RWPE2 (cell line): ENCODE measurements around the gene LIPT1.

Experiments
- ATAC-seq: fragments of 200-7000 bp; cut with Tn5 transposase; 3 replicates; pipeline ENCODE4 v1.9.1; 2021; ENCODE audit warnings: low read depth
- DNase-seq: peaks from one replicate; pipeline ENCODE4 v3.0.0-alpha.2; 2020; ENCODE audit warnings: low spot score
- H3K27ac ChIP-seq: fragments of 450-650 bp; 2 replicates; pipeline ENCODE4 v1.5.1; 2017; ENCODE audit warnings: mild to moderate bottlenecking; ENCODE audit not compliant: poor library complexity, severe bottlenecking
- H3K27me3 ChIP-seq: fragments of 250-450 bp; sonication (Bioruptor Pico); 2 replicates; pipeline ENCODE4 v1.5.1; 2021; ENCODE audit warnings: mild to moderate bottlenecking, moderate library complexity; ENCODE audit not compliant: insufficient read depth, poor library complexity, severe bottlenecking
- H3K36me3 ChIP-seq: fragments of 250-450 bp; sonication (Bioruptor Pico); 2 replicates; pipeline ENCODE4 v1.5.1; 2020; ENCODE audit warnings: low read depth, mild to moderate bottlenecking, moderate library complexity
- H3K4me1 ChIP-seq: fragments of 250-450 bp; sonication (Bioruptor Pico); 2 replicates; pipeline ENCODE4 v1.5.1; 2021; ENCODE audit warnings: mild to moderate bottlenecking, moderate library complexity; ENCODE audit not compliant: insufficient read depth, poor library complexity, severe bottlenecking
- H3K4me3 ChIP-seq: fragments of 250-450 bp; sonication (Bioruptor Pico); 2 replicates; pipeline ENCODE4 v1.5.1; 2021; ENCODE audit warnings: mild to moderate bottlenecking, moderate library complexity; ENCODE audit not compliant: severe bottlenecking
- H3K9me3 ChIP-seq: fragments of 250-450 bp; sonication (Bioruptor Pico); 2 replicates; pipeline ENCODE4 v1.5.1; 2021; ENCODE audit warnings: mild to moderate bottlenecking, moderate library complexity; ENCODE audit not compliant: severe bottlenecking
- TF ChIP-seq, protein P1 (sequence below): fragments of 450-650 bp; IDR thresholded peaks from one replicate; pipeline ENCODE4 v1.5.1; 2017; ENCODE audit warnings: mild to moderate bottlenecking, moderate library complexity; ENCODE audit not compliant: poor library complexity, severe bottlenecking

Gene LIPT1

DNA sequence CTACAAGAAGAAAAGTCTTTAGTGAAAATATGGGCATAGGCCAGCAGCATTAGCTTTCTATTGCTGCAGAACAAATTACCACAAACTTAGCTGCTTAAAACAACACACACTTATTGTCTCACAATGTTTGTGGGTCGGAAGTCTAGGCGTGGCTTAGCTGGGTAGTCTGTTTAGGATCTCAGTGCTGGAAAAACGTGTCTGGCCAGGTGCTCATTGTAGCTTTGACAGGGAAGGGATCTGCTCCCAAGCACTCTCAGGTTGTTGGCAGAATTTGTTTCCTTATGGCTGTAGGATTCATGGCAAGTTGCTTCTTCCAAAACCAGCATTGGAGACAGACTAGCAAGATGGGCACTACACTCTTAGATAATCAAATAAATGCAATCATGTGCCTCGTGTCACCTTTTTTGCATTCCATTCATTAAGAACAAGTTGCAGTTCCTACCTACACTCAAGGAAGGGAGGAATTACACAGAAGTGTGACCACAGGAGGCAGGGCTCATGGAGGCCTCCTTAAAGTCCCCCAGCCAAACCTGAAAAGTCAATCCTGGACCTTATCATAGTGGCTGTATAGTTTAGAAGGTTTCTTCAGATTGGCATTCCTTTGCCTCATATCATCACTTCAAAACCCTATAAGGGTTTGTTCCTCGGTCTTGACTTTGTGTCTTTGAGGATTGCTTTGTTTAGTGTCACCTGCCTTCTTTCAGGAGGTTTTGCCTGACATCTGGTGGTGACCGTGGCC, 43.5 kb downstream of the LIPT1 start:
- H3K4me1 ChIP-seq: no peaks in the 10 kb centered on the region
- TF ChIP-seq, protein P1, sequence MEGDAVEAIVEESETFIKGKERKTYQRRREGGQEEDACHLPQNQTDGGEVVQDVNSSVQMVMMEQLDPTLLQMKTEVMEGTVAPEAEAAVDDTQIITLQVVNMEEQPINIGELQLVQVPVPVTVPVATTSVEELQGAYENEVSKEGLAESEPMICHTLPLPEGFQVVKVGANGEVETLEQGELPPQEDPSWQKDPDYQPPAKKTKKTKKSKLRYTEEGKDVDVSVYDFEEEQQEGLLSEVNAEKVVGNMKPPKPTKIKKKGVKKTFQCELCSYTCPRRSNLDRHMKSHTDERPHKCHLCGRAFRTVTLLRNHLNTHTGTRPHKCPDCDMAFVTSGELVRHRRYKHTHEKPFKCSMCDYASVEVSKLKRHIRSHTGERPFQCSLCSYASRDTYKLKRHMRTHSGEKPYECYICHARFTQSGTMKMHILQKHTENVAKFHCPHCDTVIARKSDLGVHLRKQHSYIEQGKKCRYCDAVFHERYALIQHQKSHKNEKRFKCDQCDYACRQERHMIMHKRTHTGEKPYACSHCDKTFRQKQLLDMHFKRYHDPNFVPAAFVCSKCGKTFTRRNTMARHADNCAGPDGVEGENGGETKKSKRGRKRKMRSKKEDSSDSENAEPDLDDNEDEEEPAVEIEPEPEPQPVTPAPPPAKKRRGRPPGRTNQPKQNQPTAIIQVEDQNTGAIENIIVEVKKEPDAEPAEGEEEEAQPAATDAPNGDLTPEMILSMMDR: no peak
- H3K36me3 ChIP-seq: peaks cover 34% of the 10 kb centered on the region
- no peak overlapping the region for H3K27ac ChIP-seq
- no peak overlapping the region for H3K4me3 ChIP-seq
- ATAC-seq (no peak), DNase-seq (no peak)
- H3K9me3 ChIP-seq: no peaks in the 10 kb centered on the region
- H3K27me3 ChIP-seq: no peaks in the 10 kb centered on the region

DNA sequence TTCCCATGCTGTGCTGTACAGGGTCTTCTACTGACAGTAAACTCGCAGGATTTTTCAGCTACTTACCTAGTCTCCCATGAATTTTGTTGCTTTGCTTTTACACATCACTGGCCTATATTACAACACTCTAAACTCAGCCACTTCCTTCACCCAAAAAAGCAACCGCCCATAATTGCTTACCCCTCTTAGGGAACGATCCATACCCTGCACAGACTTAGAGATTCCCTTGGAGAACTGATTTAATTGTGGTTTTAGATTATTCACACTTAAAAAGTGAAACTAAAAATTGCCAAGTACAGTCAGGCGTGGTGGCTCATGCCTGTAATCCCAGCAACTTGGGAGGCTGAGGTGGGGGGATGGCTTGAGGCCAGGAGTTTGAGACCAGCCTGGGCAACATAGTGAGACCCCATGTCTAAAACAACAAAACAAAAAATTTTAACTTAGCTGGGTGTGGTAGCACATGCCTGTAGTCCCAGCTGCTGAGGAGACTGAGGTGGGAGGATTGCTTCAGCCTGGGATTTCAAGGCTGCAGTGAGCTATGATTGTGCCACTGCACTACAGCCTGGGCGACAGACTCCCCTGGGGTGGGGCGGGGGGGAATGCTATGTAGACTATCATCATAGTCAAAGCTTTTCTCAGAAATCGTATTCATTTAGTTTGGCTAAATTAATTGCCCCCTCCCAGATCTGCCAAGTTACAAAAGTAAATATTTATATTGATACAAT, 45.5 kb downstream of the LIPT1 start:
- no peaks in the 10 kb centered on the region for H3K27me3 ChIP-seq
- peaks cover 17% of the 10 kb centered on the region for H3K36me3 ChIP-seq
- ATAC-seq (no peak), DNase-seq (no peak)
- H3K27ac ChIP-seq: no peak overlapping the region
- no peak overlapping the region for H3K4me3 ChIP-seq
- TF ChIP-seq, protein P1: no peak
- no peaks in the 10 kb centered on the region for H3K4me1 ChIP-seq
- H3K9me3 ChIP-seq: no peaks in the 10 kb centered on the region

DNA sequence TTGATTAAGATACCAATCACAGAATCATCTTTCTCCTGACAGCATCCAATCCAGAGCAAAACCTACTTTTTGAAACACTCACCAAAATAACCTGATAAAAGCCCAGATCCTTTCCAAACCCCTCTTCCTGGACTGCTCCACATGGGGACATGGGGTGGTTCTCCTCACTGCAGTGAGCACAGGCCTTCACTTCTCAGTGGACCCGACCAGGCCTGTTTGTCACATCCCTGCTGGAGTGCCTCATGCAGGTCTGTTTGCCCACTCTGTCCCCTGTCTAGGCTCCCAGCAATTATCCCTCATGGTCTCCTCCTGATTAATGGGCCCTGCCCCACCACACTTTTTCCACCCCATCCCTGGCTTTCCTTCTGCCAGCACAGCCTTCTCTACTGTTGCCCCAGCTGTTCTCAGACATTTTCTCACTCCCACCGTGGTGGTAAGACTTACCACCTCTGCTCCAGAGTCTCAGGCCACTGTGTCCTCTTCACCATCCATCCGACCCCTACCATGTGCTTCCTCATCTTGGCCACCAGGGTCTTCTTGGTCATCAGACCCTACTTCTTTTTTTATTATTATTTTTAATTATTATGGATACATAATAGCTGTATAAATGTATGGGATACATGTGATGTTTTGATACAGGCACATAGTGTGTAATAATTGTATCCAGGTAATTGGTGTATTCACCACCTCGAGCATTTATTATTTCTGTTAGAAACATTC, 47.4 kb downstream of the LIPT1 start:
- Histone ChIP-seq H3K36me3 (no peaks in the 10 kb centered on the region; the same call in 1 of the 2 replicates), H3K9me3 (no peaks in the 10 kb centered on the region), H3K27ac (no peak overlapping the region), H3K27me3 (no peaks in the 10 kb centered on the region), H3K4me1 (no peaks in the 10 kb centered on the region), H3K4me3 (no peak overlapping the region)
- no peak for ATAC-seq
- no peak for DNase-seq
- TF ChIP-seq, protein P1: no peak

DNA sequence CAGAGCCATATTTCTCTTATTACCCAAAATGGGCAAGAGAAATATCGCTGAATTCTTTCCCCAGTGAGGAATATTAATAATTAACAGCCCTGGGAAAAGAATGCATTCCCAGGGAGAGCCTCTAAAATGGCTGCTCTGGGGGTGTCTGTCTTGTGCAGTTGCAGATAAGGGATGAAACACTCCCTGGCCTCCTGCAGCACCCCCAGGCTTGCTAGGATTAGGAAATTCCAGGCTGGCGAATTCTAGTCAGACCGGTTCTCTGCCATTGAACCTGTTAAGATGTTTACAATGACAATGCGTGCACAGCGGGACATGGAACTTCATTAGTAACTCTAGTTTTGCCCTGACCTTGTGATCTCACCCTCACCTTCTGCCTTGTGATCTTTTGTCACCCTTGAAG, 50.7 kb downstream of the LIPT1 start:
- Histone ChIP-seq H3K4me1 (no peaks in the 10 kb centered on the region), H3K27me3 (no peaks in the 10 kb centered on the region), H3K27ac (no peak overlapping the region), H3K9me3 (no peaks in the 10 kb centered on the region), H3K4me3 (no peak overlapping the region), H3K36me3 (peaks cover 6% of the 10 kb centered on the region; the same call in 1 of the 2 replicates)
- DNase-seq: no peak
- no peak for ATAC-seq
- TF ChIP-seq, protein P1: no peak
